ENCODE data around the gene MAP1LC3B2. TPM values are rescaled to one million over a fixed set of nuclear protein-coding genes. Genes with fewer than 3 reads are reported as not detected.

Gene MAP1LC3B2
- total RNA-seq, 1 experiment from 2014 or later = 1.9 TPM

GRCh38 chr12:116529686-116530085 lies 29.5 kb upstream of the MAP1LC3B2 start:
- Histone ChIP-seq H3K9me3 (ENCODE audit: control insufficient read depth, insufficient read depth, low read depth, low read length) (no peaks in the 10 kb centered on the region; the same call in 1 of the 2 replicates), H3K4me3 (ENCODE audit: low read depth in 2 of 2, low read length in 2 of 2) (no peak overlapping the region), H3K27ac (ENCODE audit: low read length) (peak overlapping the region; percentile 57), H3K27me3 (ENCODE audit: control insufficient read depth, insufficient read depth, low read length) (no peaks in the 10 kb centered on the region), H3K36me3 (ENCODE audit: control insufficient read depth, insufficient read depth, low read length) (no peaks in the 10 kb centered on the region; the same call in 1 of the 2 replicates), H3K4me1 (ENCODE audit: control insufficient read depth, insufficient read depth, low read length) (peaks cover 53% of the 10 kb centered on the region)
- CTCF ChIA-PET = no interaction called here
- BruUV-seq (replicated peaks) = no TSS peak
- TF ChIP-seq, protein P1, sequence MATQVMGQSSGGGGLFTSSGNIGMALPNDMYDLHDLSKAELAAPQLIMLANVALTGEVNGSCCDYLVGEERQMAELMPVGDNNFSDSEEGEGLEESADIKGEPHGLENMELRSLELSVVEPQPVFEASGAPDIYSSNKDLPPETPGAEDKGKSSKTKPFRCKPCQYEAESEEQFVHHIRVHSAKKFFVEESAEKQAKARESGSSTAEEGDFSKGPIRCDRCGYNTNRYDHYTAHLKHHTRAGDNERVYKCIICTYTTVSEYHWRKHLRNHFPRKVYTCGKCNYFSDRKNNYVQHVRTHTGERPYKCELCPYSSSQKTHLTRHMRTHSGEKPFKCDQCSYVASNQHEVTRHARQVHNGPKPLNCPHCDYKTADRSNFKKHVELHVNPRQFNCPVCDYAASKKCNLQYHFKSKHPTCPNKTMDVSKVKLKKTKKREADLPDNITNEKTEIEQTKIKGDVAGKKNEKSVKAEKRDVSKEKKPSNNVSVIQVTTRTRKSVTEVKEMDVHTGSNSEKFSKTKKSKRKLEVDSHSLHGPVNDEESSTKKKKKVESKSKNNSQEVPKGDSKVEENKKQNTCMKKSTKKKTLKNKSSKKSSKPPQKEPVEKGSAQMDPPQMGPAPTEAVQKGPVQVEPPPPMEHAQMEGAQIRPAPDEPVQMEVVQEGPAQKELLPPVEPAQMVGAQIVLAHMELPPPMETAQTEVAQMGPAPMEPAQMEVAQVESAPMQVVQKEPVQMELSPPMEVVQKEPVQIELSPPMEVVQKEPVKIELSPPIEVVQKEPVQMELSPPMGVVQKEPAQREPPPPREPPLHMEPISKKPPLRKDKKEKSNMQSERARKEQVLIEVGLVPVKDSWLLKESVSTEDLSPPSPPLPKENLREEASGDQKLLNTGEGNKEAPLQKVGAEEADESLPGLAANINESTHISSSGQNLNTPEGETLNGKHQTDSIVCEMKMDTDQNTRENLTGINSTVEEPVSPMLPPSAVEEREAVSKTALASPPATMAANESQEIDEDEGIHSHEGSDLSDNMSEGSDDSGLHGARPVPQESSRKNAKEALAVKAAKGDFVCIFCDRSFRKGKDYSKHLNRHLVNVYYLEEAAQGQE (IDR thresholded peaks at IDR 0.05; ENCODE audit: insufficient read depth in 1 of 2, low read depth in 2 of 2, low read length in 1 of 2) = no peak
- TF ChIP-seq TCF7L2 (IDR thresholded peaks at IDR 0.05; ENCODE audit: low read depth, low read length) (no peak), CTCF (IDR thresholded peaks at IDR 0.05) (no peak), POLR2AphosphoS5 (IDR thresholded peaks at IDR 0.05; ENCODE audit: low read depth, low read length) (no peak), SIN3A (IDR thresholded peaks at IDR 0.05; ENCODE audit: borderline replicate concordance, insufficient read depth, low read depth, low read length) (no peak)
- DNase-seq (ENCODE audit: low read depth, low spot score) (no peak), ATAC-seq (no peak)
- in situ Hi-C loops (cut with HindIII; ENCODE audit: low pct_unique_long_range_greater_than_20kb, low sequenced_read_pairs) (no loop called here), intact Hi-C loops (cut with micrococcal nuclease; ENCODE audit: unreplicated experiment) (loop anchor here (5.0 kb wide), 1 partner anchor 252 kb away; the partner anchor contains the start of gene MED13L)
- POLR2A ChIA-PET = no interaction called here

DNA sequence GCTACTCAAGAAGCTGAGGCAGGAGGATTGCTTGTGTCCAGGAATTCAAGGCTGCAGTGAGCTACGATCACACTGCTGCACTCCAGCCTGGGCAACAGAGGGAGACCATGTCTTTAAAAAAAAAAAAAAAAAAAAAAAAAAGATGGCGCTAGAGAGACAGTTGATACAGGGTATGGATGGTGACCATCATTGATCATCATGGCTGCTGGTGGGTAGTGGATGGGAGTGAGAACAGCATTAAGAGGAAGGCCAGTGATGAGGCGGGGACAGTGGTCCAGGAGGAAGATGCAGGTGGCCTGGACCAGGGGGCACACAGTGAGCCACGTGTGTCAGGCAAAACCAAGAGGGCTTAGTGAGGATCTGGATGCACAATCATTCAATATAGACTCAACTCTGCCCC lies 26.8 kb upstream of the MAP1LC3B2 start:
- Histone ChIP-seq H3K4me1 (ENCODE audit: control insufficient read depth, insufficient read depth, low read length) (peaks cover 56% of the 10 kb centered on the region), H3K9me3 (ENCODE audit: control insufficient read depth, insufficient read depth, low read depth, low read length) (no peaks in the 10 kb centered on the region; the same call in 1 of the 2 replicates), H3K27ac (ENCODE audit: low read length) (peak overlapping the region; percentile 91), H3K4me3 (ENCODE audit: low read depth in 2 of 2, low read length in 2 of 2) (peak overlapping the region in 1 of 2 experiments; percentile 83; a peak in 1 of 4 replicates), H3K27me3 (ENCODE audit: control insufficient read depth, insufficient read depth, low read length) (no peaks in the 10 kb centered on the region), H3K36me3 (ENCODE audit: control insufficient read depth, insufficient read depth, low read length) (no peaks in the 10 kb centered on the region; the same call in 1 of the 2 replicates)
- TF ChIP-seq TCF7L2 (IDR thresholded peaks at IDR 0.05; ENCODE audit: low read depth, low read length) = no peak
- no peak for TF ChIP-seq POLR2AphosphoS5 (IDR thresholded peaks at IDR 0.05; ENCODE audit: low read depth, low read length)
- TF ChIP-seq CTCF (IDR thresholded peaks at IDR 0.05) = no peak; the same call in 1 of the 2 replicates
- no peak for TF ChIP-seq SIN3A (IDR thresholded peaks at IDR 0.05; ENCODE audit: borderline replicate concordance, insufficient read depth, low read depth, low read length)
- TF ChIP-seq, protein P1 (IDR thresholded peaks at IDR 0.05; ENCODE audit: insufficient read depth in 1 of 2, low read depth in 2 of 2, low read length in 1 of 2) = no peak
- no TSS peak for BruUV-seq (replicated peaks)
- ATAC-seq (no peak), DNase-seq (ENCODE audit: low read depth, low spot score) (no peak)
- CTCF ChIA-PET = interaction anchor here (0.7 kb wide), 2 partner anchors 105 to 219 kb away, joined by 3 to 16 read pairs; no protein-coding TSS in a partner anchor
- in situ Hi-C loops (cut with HindIII; ENCODE audit: low pct_unique_long_range_greater_than_20kb, low sequenced_read_pairs) = no loop called here
- intact Hi-C loops (cut with micrococcal nuclease; ENCODE audit: unreplicated experiment) = no loop called here
- POLR2A ChIA-PET = interaction anchor here (0.7 kb wide), 1 partner anchor 27 kb away, joined by 5 read pairs; no protein-coding TSS in a partner anchor
